Gastrocnemius medialis (tissue), 4 donors: ENCODE measurements around the gene MACROD2.

Experiments used
- CTCF ChIP-seq, 5 experiments: fragments of 450-650 bp in 3 of 5; fragments of 200-600 bp in 2 of 5; sonication (generic) in 2 of 5; IDR thresholded peaks in 4 of 5; conservative IDR thresholded peaks in 1 of 5; 1 replicate in 4 of 5; 2 replicates in 1 of 5; pipeline ENCODE4 v1.5.1; 2016 to 2019; ENCODE audit warnings: antibody characterized with exemption in 5 of 5, mild to moderate bottlenecking in 3 of 5, moderate library complexity in 3 of 5
- POLR2A ChIP-seq, 2 donors: fragments of 450-650 bp; IDR thresholded peaks; one replicate each; pipeline ENCODE4 v1.6.1; 2017; ENCODE audit warnings: antibody characterized with exemption in 2 of 2, mild to moderate bottlenecking in 2 of 2, moderate library complexity in 2 of 2

DNA sequence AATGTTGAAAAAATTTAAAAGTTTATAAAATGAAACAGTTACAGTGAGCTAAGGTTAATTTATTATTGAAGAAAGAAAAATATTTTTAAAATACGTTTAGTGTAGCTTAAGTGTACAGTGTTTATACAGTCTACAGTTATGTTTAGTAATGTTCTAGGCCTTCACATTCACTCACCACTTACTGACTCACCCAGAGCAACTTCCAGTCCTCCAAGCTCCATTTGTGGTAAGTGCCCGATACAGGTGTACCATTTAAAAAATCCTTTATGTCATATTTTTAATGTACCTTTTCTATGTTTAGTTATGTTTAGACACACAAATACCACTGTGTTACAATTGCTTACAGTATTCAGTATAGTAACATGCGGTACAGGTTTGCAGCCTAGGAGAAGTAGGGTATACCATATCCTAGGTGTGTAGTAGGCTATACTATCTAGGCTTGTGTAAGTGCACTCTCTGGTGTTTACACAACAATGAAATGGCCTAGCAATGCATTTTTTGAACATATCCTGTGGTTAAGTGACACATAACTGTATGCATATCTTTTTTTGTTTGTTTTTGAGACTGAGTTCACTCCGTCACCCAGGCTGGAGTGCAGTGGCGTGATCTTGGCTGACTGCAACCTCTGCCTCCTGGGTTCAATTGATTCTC, 315.8 kb downstream of the MACROD2 start:
- TF ChIP-seq CTCF (IDR thresholded peaks at IDR 0.05 in 4 of 5, conservative IDR thresholded peaks at IDR 0.05 in 1 of 5), result no peak
- no peak for TF ChIP-seq POLR2A (IDR thresholded peaks at IDR 0.05)
